GM21717 (cell line): ENCODE results near the gene PXDN.
"Not testable (repeated sequence)": the region's sequence is repeated elsewhere in the genome, so short reads cannot be mapped to it uniquely, and the experiment has no call there.

Experiments
- ATAC-seq: cut with Tn5 transposase; IDR thresholded peaks from one replicate; pipeline ENCODE4 v1.9.1; 2021; ENCODE audit warnings: mild to moderate bottlenecking, moderate library complexity; ENCODE audit not compliant: unreplicated experiment

Gene PXDN

GRCh38 chr2:1777781-1778180 is 33.5 kb upstream of the PXDN start:
- no peak for ATAC-seq

GRCh38 chr2:1777156-1777555 is 32.8 kb upstream of the PXDN start:
- ATAC-seq = no peak

GRCh38 chr2:1775511-1776035 is 31.3 kb upstream of the PXDN start:
- no peak for ATAC-seq

- ATAC-seq = no peak
These were observed 30.6 kb upstream of the PXDN start for GRCh38 chr2:1774929-1775328.

GRCh38 chr2:1773883-1774282 is 29.6 kb upstream of the PXDN start:
- no peak for ATAC-seq

- ATAC-seq = no peak
These were observed 28.4 kb upstream of the PXDN start for GRCh38 chr2:1772471-1773267.

GRCh38 chr2:1771626-1772280 is 27.4 kb upstream of the PXDN start:
- no peak for ATAC-seq

GRCh38 chr2:1770566-1771380 is 26.5 kb upstream of the PXDN start:
- ATAC-seq = no peak

- no peak for ATAC-seq
These were observed 25.5 kb upstream of the PXDN start for GRCh38 chr2:1769703-1770422.

GRCh38 chr2:1767939-1768691 is 23.8 kb upstream of the PXDN start:
- no peak for ATAC-seq

- ATAC-seq = no peak
These were observed 22.8 kb upstream of the PXDN start for GRCh38 chr2:1766851-1767811.

- no peak for ATAC-seq
These were observed 22.1 kb upstream of the PXDN start for GRCh38 chr2:1766425-1766824.

- not testable (repeated sequence) for ATAC-seq
These were observed 20.9 kb upstream of the PXDN start for GRCh38 chr2:1765201-1765600.

- ATAC-seq = no peak
These were observed 15.3 kb upstream of the PXDN start for GRCh38 chr2:1759611-1759930.

- no peak for ATAC-seq
These were observed 14.7 kb upstream of the PXDN start for GRCh38 chr2:1758774-1759610.

- no peak for ATAC-seq
These were observed 13.9 kb upstream of the PXDN start for GRCh38 chr2:1758171-1758570.

GRCh38 chr2:1757567-1757966 is 13.3 kb upstream of the PXDN start:
- ATAC-seq = no peak

- not testable (repeated sequence) for ATAC-seq
These were observed 12.8 kb upstream of the PXDN start for GRCh38 chr2:1757146-1757545.
